NCI-H460 (cell line): ENCODE measurements around the gene SMYD3. TPM values are rescaled to one million over a fixed set of nuclear protein-coding genes. Genes with fewer than 3 reads are reported as not detected.
"Not testable (repeated sequence)": the region's sequence is repeated elsewhere in the genome, so short reads cannot be mapped to it uniquely, and the experiment has no call there.

Source experiments
- DNase-seq: peaks from one replicate; pipeline ENCODE4 v3.0.0-alpha.2; 2016; ENCODE audit warnings: low read depth; ENCODE audit errors: extremely low read depth
- total RNA-seq: library from RNA; depleted of rRNA; stranded (reverse); fragments of >200 nt; shearing (Covaris generic); gene quantifications from 2 replicates; pipeline ENCODE4 v1.2.3, GENCODE V29; 2014

The SMYD3 gene
- total RNA-seq, 1 experiment from 2014 or later: 348 TPM

DNA sequence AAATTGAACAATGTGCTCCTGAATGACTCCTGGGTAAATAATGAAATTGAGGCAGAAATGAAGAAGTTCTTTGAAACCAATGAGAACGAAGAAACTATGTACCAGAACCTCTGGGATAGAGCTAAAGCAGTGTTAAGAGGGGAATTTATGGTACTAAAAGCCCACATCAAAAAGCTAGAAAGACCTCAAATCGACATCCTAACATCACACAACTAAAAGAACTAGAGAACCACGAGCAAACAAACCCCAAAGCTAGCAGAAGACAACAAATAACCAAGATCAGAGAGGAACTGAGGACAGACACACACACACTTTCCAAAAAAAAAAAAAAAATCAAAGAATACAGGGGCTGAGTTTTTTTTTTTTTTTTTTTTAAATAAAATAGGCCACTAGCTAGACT is 564.2 kb downstream of the SMYD3 start:
- no peak for DNase-seq

DNA sequence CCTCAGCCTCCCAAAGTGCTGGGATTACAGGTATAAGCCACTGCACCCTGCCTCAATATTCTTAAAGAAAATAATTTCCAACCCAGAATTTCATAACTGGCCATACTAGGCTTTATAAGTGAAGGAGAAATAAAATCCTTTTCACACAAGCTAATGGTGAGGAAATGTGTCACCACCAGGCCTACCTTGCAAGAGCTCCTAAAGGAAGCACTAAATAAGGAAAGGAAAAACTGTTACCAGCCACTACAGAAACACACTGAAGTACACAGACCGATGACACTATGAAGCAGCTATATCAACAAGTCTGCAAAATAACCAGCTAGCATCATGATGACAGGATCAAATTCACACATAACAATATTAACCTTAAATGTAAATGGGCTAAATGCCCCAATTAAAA is 565.3 kb downstream of the SMYD3 start:
- not testable (repeated sequence) for DNase-seq

DNA sequence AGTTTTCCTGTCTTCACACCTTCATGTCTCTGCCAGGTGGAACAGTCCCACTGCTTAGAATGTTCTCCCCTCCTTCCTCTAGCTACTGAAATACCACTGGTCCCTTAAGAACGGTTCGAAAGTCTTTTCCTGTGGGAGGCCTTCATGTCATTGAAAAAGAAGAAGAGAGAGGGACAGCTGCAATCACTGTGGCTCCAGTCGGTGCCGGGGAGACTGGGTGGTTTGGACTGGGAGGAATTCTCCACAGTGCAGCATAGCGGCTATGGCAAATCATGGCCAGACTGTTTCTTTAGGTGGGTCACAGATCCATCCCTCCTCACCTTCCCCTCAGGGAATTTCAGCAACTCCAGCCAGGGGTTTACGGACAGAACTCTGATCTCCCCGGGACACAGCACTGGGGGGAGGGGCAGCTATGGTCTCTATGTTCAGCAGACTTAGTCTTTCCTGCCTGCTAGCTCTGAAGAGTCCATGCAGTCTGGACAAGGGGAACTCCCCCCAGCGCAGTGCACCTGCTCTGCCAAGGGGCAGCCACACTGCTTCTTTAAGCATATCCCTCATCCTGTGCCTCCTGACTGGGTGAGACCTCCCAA is 567.2 kb downstream of the SMYD3 start:
- no peak for DNase-seq

DNA sequence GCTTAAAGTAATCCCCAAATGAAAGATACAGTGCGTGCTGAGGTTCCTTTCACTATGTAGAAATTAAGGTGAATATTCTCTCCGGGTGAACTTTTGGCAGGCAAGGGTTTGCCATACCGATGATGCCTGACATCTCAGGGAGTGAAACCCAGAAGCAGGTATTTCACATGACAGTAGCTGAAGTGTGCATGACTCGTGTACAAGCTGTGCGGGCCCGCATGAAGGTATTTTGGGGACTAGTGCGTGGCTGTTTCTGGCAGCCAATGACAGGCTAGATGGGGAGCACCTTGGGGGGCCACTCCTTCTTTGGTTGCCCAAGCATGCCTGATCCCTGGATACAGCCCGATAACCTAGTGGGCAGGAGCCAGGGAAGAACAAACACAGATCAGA is 569.0 kb downstream of the SMYD3 start:
- DNase-seq: no peak

DNA sequence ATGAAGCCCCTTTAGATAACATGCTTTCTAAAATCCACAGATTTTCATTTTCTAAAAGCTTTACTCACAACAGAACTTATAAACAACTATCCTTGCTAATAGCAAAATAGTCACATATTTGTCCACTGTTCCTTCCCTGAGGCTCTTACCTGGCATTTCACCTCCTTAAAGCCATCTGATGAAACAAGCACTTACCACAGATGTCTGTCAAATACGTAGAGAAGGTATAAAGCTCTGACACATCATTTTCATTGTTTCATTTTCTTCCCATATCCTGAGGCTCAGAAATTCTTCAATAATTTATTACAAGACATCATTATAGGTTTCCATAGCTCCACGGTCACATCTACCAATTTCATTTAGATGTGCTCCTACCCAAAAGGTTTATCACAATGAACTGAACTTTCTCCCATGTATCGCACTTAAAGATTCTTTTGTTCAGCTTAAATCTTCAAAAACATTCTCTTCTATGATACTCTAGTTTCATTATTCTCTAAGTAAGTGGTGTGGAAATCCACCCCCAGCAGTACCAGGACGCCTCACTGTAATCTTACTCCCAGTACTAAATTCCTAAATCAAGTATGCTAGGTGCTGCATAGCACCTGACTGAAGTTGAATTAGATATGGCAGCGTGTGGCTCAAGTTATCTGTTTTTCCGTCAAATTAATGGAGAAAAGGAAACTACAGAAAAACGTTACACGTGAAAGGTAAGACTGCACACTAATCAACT is 569.6 kb downstream of the SMYD3 start:
- DNase-seq: no peak

DNA sequence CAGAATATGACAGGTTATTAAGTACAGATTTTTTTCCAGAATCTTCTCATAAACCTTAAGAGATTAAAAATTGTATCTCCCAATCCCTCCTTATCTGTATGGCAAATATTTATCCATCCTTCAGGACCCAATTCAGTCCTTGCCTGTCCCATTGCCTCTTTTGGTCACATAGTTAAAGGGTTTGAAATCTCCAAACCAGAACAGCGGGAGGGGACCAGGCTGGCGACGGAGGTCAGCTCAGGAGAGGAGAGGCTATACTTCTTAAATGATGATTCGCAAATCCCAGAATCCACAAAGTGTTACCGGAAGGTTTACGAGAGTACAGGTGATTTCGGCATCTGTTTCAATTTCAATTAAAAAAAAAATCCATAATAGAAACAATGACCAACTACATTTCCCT is 572.7 kb downstream of the SMYD3 start:
- DNase-seq: no peak

DNA sequence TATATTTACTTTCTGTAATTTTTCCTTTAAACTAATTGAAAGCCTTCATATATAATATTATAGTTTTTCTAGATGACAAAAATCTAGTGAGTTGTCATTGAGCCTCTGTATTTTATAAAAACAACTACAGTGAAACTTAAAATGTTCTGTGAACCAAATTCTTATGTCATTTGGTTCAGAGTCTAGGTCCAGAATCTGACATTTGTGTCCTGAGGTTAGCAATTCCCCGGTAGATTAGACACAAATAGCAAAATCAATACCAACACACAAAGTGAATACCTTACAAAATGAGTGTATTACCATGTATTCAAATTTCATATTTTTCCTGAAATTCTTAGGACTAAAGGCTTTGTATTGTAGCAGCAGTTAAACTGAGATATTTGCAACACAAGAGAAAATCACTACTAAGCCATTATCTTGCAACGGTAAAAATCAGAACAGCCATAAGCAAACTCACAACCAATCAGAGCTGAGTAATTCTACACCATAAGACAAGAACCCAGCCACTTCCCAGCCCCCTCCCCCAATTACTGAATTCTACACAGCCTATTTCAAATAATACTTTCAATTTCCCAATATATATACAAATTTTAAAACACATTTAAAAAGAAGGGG is 573.5 kb downstream of the SMYD3 start:
- no peak for DNase-seq

DNA sequence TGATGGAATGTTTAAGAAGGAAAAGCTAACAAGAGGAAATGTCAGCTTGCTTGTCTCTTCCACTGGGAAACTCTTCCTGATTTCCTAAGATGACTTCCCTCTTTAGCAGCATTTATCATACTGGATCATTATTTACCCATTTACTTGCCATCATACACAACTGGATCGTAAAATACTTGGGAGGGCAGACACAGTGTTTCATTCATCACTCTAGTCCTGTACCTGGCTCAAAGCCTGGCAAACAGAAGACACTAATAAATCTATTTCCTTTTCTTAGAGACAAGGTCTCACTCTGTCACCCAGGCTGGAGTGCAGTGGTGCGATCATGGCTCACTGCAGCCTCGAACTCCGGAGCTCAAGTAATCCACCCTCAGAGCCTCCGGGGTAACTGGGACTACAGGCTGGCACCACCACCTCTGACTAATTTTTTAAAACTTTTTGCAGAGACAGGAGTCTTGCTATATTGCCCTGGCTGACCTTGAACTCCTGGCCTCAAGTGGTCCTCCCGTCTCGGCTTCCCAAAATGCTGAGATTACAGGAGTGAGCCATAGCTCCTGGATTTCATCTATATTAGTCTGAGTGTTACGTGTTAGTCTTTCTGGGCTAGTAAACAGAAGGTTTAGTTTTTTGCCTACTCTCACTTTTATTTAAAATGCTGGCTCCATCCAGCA is 574.6 kb downstream of the SMYD3 start:
- DNase-seq: no peak

DNA sequence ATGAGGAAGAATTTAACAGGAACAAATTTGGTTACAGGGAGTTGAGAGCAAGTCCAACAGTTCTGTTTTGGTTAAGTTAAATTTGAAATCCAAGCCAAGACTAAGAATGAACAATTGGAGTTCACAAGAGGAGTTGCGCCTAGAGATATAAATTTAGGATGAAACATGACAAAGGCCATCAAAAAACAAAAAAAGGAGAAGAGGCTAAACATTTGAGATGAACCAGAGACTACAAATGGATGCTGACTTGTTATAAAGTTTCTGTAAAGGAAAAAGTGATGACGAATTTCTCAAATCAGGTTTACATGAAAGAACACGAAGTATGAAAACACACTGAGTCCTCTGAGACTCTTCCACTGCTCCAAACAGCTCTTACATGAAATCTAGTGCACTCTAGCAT is 575.6 kb downstream of the SMYD3 start:
- no peak for DNase-seq

DNA sequence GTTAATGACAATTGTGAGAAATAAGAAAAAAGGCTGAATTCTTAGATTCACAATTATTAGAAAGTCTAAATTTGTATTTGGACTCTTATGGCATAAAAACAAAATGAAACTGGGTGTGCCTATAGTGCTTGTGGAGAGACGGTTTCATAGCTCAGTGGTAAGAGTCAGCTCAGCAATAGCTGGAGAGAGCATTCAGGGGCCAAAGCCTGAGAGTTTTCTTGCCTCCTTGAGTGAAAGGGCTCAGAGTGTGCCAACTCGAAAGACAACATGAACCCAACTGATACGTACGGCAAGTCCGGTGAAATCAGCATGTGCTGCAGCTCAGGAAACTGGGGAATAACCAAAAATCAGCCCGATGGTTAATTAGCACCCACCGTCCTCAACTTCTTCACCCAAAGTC is 577.9 kb downstream of the SMYD3 start:
- no peak for DNase-seq

DNA sequence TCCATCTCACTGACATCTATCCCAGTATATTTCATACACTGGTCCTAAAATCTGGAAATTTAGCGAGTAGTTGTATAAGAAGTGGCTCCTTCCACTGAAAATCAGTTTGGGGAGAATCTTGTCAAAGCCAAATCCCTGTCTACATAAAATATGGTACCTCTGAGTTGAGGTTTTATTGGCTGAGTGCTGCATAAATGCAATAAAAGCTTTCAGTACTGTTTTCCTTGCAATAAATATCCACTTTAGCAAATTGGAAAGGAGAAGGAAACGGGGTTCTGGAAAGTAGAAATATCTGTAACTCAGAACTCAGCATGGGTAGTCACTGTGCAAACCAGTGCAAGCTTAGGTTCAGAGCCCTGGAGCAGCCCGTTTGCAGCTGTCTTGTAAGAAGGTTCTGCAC is 580.2 kb downstream of the SMYD3 start:
- DNase-seq: no peak

DNA sequence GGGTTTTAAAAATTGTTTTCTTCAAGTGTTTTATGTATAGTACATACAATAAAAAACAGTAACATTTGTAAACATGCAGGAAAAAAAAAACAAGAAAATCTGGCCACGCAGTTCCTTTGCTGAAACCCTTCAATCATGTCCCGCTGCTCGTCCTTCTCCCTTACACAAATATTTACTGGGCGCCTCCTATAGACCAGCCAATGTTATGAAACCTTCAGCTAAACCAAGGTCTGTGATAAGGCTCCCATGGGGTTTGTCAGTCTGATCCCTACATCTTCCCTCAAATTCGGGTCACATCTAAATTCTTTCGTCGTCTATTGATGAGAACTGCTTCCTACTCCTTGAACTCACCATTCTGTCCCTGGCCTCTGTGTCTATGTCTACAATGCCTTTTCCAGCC is 583.9 kb downstream of the SMYD3 start:
- no peak for DNase-seq

DNA sequence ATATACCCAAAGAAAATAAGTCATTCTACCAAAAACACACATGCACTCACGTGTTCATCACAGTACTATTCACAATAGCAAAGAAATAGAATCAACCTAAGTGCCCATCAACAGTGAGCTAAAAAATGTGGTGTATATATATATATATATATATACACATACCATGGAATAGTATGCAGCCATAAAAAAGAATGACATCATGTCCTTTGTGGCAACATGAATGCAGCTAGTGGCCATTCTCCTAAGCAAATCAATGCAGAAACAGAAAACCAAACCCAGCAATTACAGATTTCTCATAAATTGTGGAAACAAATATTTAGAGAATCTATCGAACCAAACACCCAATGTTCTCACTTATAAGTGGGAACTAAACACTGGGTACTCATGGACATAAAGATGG is 585.7 kb downstream of the SMYD3 start:
- DNase-seq: no peak

DNA sequence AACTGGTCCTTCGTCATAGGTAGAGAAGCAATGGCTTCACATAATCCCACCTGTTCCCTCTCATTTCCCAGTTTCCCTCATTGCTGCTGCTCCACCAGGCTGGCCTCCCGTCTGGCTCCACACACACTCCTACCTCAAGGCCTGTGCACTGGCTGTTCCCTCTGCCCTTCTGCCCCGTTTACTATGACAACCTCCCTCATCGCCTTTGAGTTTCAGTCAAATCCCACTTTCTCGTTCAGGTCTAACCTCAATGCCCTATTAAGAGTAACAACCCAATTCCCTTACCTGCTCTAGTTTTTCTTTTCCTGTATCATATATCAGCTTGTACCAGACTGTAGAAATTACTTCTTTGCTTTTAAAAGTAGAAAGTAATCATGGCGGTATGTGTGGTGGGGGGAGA is 589.7 kb downstream of the SMYD3 start:
- no peak for DNase-seq

DNA sequence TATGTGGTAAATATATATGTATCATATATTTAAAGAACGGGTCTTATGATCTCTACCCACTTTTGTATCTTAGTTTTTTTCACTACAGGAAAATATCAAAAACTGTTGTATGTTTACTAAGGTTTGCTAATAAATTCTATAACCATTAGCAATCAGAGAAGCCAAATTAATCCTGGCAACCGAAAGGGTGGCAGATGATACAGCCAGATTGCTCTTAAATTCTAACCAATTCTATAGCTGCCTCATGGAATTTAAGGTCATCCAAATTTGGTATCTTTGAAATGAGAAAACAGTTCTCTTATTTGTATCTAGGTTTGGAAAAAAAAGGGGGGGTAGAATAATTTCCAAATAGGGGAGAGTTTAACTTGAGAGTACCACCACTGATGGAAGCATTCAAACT is 591.2 kb downstream of the SMYD3 start:
- no peak for DNase-seq

DNA sequence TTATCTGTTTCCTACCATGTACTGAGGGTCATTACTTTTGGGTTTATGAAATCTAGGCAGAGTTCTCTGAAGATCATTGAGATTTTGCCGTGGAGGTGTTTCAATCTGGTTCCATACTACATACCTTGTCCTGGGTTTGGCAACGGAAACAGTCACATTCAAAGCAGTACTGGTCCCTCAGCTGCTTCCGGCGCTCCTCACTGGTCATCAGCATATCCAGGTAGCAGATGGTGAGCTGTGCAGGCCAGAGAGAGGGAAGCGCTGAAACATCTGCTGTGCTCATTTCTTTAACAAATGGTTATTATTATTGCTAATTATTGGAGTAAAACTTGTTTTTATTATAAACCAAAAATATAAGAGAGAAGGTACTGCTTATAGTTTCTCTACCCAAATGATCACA is 591.7 kb downstream of the SMYD3 start:
- no peak for DNase-seq

DNA sequence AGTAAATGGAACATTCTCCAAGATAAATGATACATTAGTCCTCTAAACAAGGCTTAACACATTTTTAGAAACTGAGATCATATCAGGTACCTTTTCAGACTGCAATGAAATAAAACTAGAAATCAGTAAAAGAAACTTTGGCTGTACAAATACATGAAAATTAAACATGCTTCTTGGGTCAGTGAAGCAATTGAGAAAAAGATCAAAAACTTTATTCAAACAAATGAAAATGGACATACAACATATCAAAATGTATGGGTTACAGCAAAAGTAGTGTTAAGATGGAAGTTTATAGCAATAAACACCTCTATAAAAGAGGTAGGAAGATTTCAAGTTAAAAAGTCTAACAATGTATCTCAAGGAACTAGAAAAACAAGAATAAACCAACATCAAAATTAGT is 598.5 kb downstream of the SMYD3 start:
- DNase-seq: no peak

DNA sequence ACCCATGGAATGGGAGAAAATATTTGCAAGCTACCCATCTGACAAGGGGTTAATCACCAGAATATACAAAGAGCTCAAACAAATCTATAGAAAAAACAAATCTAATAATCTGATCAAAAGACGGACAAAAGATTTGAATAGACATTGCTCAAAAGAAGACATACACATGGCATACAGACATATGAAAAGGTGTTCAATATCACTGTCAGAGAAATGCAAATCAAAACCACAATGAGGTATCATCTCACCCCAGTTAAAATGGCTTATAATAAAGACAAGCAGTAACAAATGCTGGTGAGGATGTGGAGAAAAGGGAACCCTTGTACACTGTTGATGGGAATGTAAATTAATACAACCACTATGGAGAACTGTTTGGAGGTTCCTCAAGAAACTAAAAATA is 600.9 kb downstream of the SMYD3 start:
- no peak for DNase-seq

DNA sequence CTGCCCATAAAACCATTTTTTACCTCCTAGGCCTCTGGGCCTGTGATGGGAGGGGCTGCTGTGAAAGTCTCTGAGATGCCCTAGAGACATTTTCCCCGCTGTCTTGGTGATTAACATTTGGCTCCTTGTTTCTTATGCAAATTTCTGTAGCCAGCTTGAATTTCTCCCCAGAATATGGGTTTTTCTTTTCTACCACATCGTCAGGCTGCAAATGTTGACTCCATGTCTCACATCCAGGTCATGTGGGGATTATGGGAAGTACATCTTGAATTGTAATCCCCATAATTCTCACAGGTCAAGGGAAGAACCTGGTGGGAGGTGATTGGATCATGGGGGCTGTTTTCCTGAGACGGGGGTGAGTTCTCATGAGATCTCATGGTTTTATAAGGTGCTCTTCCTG is 603.2 kb downstream of the SMYD3 start:
- DNase-seq: no peak

DNA sequence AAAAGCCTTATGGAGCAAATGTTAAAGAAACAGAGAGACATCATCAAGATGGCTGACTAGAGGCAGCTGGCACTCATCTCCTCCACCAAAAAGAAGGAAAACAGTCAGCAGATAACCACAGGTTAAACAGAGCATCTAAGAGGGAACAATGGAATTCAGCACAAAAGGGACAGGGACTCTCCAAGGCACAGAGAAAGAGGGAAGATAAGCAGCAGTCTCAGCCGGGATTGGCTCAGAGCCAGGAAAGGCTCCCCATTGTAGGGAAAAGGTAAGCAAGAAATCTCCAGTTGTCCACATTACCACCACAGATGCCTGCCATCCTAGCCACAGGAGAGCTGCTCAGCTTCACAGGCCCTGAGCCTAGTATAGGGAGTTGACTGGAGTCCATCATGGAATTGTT is 605.5 kb downstream of the SMYD3 start:
- no peak for DNase-seq

DNA sequence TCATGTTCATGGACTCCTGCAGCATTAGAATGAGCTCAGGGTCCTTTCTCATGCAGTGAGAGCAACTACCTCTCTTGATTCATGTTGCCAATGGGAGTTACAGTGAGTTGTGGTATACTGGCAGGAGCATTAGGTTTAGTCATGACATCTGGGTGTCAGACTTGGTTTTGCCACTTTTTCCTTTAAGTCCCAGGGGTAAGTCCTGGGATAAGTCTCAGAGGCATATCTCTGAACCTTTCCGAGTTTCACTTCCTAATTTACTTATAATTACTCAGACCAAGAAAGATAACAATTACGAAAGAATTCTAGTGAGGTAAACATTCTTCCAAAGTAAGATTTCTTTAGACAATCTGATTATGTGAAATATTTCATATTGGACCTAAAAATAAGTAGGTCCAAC is 606.0 kb downstream of the SMYD3 start:
- DNase-seq: no peak

DNA sequence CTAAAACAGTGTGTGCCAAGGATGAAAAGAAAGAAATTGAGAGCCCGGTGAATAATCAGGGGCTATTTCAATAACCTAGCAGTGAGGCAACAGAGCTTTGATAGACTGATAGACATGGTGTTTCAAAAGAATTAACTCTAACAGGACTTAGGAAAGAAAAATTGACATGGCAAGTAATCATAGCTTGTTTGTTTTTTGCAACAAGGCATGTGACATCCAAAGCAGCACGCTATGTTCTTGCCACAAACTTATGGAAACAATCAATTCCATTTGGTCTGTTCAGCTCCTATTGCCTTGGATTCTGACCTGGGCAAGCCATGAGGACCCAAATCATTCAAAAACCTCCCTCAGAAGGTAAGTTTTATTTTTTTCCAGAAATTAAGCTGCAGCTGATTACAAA is 608.5 kb downstream of the SMYD3 start:
- no peak for DNase-seq
